Activated T-cell treated with anti-CD3 and anti-CD28 coated beads for 48 hours (primary cell): Measurements from ENCODE around the gene NELL1.

Experiments used
- DNase-seq: peaks from one replicate; pipeline ENCODE4 v3.0.0-alpha.2; 2020; ENCODE audit warnings: low read depth

The NELL1 gene

DNA sequence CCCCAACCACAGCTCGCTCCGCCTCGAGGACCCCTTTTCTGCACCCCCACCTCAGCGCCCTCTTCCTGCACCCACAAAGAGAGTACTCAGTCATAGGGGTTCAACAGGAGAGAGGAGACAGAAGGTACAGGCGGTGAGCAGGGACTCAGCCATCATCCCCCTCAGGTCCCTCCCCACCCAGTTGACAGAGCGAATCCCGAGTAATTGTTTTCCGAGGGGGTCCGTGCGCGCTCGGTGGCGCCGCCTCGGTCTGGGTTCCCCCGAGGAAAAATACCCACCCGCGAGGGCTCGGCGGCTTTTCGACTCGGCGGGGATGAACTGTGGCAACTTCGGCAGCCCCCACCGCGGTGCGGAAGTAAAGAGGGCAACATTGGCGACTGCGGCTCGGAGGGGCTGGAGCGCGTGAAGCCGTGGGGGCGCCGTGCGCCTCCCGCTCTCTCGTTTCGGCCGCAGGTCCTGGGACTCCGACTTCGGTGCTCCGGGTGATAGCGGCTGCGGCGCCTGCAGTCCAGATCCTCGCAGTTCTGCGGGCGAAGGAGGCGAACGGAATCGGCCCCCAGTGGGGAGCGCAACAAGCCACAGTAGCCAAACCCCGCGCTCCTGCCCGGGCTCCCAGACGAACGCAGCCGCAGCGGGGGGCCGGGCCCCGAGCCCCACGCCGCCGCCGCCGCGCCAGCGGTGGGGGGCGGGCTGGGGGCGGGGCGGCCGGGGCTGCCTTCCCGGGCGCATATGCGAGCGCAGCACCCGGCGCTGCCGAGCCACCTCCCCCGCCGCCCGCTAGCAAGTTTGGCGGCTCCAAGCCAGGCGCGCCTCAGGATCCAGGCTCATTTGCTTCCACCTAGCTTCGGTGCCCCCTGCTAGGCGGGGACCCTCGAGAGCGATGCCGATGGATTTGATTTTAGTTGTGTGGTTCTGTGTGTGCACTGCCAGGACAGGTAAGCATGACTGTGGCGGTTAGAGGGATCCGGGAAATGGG lies at the start of gene NELL1:
Gene NELL1 (plus strand): TSS at position 743 of the 976 bp plus-strand sequence.
- no peak for DNase-seq

DNA sequence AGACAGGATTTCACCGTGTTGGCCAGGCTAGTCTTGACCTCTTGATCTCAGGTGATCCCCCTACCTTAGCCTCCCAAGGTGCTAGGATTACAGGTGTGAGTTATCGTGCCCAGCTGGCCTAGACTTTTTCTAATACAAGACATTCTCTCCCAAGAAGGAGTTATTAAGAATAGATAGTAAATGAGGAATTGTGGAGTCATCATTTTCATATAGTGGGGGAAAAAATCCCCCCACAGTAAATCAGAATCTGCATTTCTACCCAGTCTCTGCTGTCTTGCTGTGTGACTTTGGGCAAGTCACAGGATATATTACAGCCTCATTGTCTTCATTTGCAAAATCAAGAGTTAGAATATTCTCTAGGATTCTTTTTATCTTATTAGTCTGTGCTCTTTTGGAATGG lies 48.4 kb upstream of the NELL1 start:
- DNase-seq, result no peak

DNA sequence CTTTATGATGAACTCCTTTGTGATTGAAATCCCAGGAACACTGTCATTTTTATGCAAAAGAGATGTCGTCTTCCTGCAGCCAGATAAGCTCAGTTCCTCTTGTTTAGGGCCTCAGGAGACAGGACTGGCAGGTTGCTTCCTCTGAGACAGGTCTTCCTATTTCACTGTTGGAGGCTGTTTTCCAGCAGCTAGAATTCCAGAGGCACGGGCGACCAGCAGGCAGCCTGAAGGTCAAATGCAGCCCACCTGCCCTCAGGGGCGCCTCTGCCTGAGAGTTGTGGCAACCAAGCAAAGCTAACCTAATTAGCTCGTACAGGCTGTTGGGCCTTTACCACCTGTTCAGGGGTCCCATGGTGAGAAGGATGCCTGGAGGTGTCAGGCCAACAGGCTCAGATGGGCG lies 47.7 kb upstream of the NELL1 start:
- DNase-seq, result no peak

DNA sequence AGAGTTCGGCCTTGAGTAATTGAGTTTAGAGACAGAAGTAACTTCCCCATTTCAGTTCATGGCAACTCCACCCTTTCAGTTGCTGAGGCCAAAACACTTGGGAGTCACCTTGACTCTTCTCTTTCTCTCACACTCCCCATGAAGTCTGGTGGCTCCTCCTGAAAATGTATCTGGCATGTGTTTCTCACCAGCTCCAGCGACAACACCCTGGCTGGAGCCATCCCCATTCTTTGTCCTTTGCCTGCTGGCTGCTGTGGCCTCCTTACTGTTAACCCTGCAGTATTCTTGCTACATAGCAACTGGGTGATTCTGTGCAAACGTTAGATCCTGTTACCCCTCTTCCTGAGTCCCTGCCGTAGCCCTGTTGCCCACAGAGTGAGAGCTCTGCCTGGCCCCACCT lies 46.1 kb upstream of the NELL1 start:
- DNase-seq, result no peak

DNA sequence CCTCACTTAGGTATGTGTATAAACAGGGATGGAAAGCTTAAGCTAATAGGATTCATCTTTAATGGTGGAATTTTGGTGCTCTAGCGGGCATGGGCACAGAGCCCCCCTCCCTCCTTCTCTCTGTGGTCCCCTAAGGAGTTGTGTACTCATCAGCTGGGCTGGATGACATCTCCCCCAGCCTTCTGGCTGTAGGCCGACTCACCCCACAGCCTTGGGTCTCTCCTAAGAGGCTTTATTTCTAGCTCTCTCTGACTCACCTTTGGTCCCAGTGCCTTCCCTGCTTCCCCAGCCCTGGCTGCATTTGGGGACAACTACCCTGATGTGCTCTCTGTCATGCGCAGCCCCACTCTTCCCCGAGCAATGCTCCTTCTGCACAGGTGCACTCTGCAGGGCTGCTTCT lies 43.1 kb upstream of the NELL1 start:
- no peak for DNase-seq

DNA sequence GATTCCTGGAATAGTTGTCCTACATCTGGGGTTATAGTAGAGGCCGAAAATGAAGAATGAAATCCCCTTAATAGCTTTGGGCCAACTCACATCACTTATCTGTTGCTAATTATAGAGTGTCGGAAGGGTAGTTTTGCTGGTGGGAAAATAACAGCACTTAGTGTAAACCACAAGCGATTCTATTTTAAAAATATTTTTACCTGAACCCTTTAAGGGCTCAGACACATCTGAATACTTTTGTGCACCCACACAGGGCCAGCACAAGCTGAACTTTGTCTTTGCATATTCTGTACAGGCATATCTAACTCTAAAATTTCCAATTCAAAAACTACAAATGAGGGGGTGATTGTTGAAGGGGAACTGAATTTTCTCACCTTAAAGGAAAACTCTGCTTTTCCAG lies 42.4 kb upstream of the NELL1 start:
- DNase-seq, result no peak

DNA sequence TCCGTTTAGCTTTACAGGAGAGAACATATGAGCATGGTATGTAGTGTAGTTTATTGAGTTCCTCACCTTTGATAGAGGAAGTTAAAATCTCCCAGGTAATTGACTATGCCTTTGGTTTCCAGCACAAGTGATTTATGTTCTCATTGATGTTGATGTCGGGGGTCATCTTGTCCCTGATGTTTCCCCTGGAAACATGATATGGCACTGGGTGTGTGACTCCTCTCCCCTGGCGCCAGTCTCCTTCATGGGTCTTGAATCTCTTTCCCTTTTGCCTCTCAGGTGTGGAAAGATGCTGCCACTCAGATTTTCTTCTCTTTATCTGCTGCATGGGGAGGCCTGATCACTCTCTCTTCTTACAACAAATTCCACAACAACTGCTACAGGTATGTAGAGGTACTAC lies 41.7 kb upstream of the NELL1 start:
- no peak for DNase-seq

DNA sequence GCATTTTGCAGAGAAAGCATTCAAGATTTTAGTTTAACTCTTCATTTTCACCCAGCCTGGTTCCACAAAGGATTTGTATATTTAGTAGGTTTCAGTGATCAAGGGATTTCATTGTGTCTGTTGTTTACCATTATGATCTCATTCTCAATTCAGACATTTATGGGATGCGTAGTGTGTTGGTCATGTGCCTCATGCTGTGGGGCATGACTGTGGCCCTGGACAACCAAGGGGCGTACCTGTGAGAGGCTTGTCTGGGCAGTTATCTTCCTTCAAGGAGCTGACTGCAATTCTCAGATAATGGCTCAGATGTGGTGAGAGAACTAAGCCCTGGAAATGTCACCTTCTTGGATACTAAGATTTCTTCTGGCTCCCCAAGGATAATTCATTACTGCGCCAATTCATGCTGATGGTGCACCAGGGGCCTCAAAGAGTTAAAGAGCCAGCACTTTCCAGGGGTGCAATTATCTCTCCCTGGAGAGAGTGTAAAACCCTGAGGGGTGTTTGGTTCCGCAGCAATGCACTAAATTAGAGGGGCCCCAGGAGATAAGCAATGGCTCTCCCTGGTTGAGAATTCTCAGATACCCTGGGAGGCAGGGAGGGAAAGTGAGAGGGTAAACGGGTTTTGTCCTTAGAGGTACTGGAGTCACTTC lies 37.7 kb upstream of the NELL1 start:
- DNase-seq, result no peak

DNA sequence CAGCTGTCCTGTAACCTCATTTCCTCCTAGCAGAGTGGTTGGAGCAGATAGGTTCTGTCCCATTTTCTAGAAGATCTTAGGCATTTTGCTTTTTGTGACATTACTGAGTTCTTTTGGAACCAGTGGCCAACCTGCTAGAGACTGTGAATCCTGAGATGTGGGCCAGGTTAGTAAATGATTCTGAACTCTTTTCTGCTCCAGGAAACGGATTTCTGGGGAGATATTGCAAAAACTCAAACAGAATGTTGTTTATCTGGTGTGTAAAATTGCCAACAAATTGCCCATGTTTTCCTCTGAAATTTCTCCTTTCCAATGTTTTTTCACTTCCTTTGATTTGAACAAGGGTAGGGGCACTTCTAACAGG lies 37.2 kb upstream of the NELL1 start:
- no peak for DNase-seq

DNA sequence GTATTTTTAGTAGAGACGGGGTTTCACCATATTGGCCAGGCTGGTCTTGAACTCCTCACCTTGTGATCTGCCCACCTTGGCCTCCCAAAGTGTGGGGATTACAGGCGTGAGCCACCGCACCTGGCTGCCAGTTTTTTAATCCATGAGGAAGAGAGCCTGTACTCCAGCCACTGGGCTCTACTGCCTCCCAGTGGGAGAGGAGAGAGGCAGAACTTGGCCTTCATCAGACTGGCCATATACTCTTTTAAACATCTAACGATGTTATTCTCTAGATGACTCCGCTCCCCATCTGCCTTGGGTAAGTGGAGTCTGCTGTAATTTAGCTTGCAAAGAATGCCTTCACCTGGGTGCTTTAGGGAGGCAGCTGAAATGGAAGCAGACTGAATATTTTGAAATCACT lies 35.3 kb upstream of the NELL1 start:
- no peak for DNase-seq

DNA sequence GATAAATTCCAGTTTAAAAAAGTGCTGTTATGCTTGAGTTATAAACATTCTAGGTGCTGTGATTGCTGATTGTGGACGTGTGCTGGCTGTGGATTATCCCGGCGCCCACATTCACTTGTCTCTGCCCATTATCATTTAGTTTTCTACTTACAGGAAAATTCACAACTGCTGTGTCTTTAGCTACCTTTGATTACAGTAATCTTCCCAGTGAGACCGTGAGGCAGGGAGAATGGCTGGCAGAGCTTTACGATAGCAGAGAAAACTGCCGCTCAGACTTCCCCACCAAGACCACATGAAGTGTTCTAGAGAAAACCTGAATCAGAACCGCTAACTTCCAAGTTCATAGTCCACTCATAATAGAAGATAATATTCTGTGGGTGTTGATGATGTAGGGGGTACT lies 34.6 kb upstream of the NELL1 start:
- no peak for DNase-seq

DNA sequence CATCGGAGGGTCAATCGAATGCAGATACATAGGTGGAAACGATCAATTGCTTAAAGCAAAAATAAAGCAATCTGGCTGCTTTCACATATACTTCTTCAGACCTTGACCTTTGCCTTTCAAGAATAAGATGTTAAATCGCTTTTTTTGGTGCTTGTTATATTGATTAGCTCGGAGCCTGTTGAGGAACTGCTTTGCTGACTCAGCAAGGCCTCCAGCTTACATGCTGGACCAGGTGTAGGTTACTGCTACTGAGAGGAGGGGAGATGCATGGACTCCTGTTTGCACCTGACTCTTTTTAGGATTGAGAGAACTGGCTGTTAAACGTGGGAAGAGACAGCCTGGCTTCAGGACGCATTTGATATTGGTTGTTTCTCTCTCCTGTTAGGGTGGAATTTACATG lies 31.3 kb upstream of the NELL1 start:
- DNase-seq, result no peak

DNA sequence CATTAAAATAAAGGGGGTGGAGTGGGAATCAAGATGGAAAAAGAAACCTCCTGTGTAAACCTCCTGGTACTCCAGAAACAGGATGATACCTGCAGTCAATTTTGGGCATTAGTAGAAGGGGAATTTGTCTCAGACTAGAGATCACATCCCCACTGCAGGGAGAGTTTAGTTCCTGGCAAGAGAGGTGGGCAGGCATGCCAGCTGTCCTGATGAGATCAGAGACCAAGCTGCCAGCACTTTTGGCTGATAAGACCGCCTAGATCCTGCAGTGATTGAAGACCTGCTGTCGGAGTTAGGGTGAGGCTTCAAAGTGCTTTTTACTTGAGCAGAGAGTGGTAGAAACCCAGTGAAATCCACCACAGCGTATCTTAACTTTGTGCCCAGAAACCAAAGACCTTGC lies 29.7 kb upstream of the NELL1 start:
- no peak for DNase-seq

DNA sequence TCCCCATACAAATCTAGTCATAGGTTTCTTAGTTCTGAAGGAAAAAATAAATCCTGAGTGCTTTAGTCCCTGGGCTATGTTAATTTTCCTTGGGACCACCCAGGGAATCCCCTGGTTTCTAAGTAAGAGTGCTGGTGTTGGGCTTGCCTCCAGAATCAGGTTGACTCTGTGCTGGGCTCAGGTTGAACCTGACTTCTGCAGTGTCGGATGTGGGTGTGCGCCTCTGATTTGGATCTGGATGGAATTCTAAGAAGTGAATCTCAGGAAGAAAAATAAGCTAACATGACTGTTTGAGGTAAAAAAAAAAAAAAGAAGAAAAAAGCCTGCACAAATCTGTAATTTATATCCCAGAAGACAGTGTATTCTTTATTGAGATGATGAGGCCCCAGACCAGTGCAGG lies 29.0 kb upstream of the NELL1 start:
- DNase-seq, result no peak

DNA sequence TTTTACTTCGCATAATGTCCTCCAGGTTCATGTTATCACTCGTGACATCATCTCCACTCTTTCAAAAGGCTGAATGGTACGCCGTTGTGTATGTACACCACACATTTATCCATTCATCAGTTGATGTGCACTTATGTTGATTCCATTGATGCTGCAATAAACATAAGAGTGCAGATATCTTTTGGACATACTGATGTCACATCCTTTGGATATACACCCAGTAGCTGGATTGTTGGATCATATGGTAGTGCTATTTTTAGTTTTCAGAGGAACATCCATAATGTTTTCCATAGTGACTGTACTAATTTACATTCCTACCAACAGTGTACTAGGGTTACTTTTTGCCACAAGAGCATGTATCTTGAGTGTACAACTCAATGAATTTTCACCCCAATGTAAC lies 25.0 kb upstream of the NELL1 start:
- no peak for DNase-seq

DNA sequence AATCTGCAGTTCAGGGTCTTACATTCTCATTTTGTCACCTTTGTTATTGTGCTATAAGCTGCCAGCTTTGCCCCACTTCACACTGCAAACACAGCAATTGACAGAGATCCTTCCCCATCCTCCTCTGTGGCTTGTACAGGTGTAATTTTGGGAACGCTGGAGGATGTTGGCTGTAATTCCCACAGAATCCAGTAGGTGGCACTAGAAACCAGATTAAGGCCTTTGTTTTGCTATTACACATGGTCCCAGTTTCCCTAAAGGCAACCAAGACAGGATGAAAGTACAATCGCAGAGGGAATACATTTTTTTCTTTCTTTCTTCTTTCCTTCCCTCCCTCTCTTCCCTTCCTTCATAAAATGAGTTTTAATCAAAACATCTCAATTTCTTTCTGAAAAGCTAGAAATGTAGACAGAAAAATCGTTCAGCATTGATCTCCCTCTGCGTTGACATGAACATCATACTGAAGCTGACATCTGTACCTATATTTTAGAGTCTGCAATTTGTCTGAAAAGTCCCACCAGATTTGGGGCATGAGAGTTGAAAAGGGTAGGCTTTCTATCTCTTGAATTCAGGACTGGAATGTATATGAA lies 21.3 kb upstream of the NELL1 start:
- no peak for DNase-seq

DNA sequence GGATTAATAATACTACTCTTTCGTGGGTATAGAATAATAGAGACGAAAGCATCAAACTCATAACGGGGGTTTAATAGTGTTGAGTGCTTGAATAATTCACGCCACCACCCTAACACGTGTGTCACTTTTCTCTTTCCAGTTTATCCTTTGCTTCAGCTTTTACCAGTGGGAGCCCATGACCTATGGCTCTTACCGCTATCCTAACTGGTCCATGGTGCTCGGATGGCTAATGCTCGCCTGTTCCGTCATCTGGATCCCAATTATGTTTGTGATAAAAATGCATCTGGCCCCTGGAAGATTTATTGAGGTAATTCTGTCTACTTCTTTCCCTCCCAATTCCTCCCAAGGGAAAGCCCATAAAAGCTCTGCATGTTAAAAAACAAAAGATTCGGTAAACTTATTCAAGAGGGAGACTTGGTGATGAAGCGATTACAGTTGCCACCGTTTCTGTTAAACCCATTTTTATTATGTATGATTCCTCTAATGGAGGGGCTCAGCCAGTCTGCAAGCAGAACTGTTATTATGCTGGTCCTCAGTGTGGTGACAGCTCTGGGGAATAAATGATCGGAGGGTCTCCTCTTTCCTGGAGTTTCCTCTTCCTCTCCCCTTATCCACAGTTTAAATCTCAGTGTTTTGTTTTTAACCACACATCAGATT lies 17.1 kb upstream of the NELL1 start:
- DNase-seq, result no peak

DNA sequence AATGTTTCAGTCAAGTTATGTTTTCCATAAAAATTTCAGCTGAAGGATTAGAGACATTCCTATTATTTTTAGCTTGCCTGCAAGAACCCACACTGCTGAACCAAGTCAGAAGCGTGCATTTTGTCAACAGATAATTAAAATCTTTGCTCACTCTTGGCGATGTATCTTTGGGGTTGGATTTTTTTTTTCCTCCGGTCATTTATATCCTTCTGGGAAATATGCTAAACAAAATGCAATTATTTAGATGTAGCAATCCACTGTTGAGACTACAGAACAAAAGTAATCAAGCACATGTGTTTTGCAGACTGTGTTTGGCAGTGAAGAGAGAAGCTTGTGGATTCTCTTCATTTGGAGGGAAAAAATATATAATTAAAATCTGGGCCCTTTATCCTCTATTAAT lies 15.3 kb upstream of the NELL1 start:
- no peak for DNase-seq

DNA sequence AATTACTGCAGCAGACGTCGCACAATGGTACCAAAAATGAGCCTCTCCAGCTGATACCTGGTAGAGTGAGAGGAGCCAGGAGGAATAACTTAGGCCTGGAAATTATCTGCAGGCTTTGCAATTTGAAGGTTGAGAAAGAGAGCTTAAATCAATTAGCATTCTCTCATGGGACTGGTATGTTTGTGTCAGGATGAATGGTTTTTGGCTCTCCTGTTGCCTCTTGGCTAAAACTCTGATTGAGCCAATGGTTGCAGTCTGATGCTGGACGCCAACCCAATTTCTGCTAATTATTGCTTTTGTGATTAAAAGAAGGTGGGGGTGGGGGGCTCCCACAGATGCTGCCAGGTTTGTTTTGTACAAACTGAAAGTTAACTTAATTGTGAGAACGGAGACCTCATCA lies 12.5 kb upstream of the NELL1 start:
- DNase-seq, result no peak

DNA sequence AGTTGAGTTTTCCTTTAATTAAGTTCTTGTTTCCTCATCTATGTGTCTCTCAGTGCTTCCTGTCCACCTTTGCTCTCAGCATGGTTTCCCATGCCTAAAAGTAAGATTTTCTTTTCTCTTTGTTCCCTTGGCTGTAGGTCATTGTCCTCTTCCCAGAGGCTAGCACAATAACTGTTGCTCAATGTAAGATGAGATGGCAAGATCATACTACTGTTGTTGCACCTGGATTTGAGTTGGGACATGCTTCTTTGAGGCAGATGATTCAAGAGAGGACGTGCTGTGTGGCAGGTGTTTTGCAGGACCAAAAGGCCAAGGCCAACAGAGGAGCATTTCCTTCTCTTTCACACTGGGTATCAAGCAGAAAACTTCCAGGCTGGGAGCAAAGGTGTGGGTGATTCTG lies 11.3 kb upstream of the NELL1 start:
- no peak for DNase-seq

DNA sequence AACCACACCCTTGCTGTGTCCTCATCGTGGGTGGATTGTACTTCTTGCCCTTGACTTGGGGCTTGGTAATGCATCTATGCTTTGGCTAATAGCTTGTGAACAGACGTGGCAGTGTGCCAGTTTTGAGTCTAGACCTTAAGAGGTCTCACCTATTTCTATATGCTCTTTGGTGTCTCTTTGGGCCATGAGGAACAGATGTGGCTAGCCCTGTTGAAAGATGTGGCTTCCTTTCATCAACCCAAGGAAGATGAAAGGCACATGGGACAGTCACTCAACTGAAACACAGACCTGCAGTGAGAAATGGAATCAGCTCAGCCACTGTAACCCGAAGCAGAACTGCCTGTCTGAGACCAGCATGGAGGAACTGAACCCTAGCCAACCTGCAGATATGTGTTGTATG lies 7.9 kb upstream of the NELL1 start:
- DNase-seq, result no peak

DNA sequence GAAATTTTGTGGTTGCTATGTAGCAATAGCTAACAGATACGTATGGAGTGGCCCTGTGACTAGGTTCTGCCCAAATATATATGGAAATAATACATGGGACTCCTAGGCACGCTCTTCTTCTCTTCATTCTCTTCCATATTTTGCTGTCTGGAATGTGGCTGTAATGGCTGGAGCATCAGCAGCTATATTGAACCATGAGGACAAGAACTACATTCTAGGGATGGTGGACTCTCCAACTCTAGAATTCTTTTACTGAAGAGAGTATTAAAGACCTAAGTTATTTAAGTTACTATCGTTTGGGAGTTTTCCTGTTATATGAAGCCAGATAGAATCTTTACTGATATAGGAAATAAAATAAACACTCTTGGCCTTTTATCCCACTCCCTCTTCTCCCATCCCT lies 7.5 kb upstream of the NELL1 start:
- no peak for DNase-seq
